GM19351 (cell line): Measurements from ENCODE around the gene RAB28.

Experiments
- ATAC-seq: cut with Tn5 transposase; IDR thresholded peaks from one replicate; pipeline ENCODE4 v1.9.1; 2021; ENCODE audit warnings: mild to moderate bottlenecking, moderate library complexity; ENCODE audit not compliant: unreplicated experiment

The RAB28 gene

DNA sequence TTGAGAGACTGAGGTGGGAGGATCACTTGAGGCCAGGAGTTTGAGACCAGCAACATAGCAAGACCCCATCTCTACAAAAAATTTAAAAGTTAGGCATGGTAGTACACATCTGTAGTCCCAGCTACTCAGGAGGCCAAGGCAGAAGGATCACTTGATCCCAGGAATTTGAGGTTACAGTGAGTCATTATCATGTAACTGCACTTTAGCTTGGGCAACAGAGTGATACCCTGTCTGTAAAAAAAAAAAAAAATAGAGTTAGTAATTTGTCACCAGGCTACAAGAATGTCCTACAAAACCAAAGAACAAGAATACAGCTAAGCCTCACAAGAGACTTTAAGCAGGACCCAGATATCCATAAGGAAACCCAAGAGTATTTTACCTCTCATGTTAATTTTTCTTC is 27.0 kb upstream of the RAB28 start:
- no peak for ATAC-seq

- no peak for ATAC-seq
These were observed 25.3 kb upstream of the RAB28 start for GRCh38 chr4:13509442-13509841.

GRCh38 chr4:13504374-13504773 is 20.2 kb upstream of the RAB28 start:
- ATAC-seq = no peak

GRCh38 chr4:13498469-13498868 is 14.3 kb upstream of the RAB28 start:
- no peak for ATAC-seq

GRCh38 chr4:13496605-13497004 is 12.5 kb upstream of the RAB28 start:
- no peak for ATAC-seq

GRCh38 chr4:13495753-13496152 is 11.6 kb upstream of the RAB28 start:
- ATAC-seq = no peak

- ATAC-seq = no peak
These were observed 9.7 kb upstream of the RAB28 start for GRCh38 chr4:13493793-13494192.

GRCh38 chr4:13492747-13493146 is 8.6 kb upstream of the RAB28 start:
- no peak for ATAC-seq

DNA sequence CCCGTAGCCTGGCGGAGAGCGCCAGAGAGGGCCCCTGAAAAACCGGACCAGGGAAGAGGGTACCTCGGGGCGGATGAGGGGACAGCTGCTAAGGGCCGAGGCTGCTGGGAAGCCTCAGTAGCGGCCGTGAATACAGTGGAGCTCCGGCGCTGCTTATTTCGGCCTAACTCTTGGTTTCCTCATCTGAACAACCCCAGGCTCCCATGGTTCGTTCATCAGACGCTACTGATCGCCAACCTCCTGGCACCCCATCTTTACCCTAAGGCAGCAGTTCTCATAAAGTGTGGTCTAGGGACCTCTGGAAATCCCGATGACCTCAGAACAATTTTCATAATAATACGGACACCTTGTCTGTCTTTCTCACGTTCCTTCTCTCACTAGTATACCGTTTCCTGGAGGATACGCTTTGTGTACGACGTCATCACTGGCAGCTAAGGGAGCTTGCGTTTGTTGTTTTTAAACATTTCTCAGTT is 645 bp upstream of the RAB28 start:
- peak; percentile 32 for ATAC-seq

DNA sequence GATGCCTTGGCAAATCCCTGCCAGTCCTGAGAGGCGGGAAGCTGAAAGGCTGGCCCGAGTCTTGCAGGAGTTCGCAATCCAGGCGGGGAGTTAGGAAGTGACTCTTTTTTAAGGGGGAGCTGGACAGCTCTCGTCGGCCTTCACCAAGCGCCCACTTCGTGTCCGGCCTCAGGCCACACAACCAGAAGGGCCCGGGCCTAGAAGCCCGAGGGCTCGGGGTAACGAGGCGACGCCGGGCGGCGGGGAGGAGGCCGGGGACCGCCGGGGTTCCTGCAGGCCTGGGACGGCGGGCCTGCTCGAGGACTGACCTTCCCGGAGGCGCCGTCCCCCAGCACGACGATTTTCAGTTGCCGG is 395 bp downstream of the RAB28 start:
- peak; percentile 23 for ATAC-seq

DNA sequence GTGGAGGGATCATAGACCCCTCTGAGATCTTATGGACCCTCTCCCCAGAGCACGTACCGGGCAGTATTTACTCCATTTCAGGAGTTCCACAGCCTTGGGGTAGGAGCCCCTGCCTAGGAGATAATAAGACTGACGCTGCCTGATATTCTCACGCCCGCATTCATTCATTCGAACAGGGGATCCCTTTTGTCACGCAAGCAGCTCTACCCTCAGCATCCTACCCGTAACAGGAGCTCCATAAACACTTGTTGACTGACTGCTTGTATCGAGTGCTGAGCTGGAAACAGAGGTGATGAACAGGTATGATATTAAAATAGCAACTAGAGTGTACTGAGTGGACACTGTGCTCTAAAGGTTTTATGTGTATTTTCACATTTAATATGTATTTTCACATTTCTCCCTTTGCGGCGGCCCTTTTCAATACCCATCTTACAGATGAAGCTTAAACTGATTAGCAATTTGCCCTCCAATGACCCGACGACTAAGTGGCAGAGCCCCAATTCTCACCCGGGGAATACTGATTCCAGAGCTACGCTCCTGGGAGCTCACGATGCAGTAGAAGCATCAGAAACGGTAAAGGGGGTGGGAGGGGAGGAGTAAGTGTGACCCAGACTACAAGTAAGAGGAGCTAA is 888 bp downstream of the RAB28 start:
- peak; percentile 12 for ATAC-seq

DNA sequence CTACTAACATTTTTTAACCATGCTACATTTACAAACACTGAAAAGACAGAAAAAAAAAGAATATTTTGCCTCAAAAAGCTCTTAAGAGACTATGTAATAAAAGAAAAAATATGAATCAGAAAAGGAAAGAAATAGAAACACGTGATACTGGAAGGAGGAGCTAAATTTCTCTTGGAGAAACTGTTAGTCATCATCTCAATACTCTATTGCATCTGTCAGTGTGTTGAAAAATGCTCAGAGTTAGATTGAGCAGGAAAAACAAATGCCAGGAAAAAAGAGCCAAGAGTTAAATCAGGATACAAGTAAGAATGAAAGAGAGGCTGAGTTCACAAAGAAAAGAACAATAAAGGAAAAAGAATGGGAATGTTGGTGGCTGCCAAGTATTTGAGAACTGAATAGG is 2.6 kb downstream of the RAB28 start:
- ATAC-seq = no peak

DNA sequence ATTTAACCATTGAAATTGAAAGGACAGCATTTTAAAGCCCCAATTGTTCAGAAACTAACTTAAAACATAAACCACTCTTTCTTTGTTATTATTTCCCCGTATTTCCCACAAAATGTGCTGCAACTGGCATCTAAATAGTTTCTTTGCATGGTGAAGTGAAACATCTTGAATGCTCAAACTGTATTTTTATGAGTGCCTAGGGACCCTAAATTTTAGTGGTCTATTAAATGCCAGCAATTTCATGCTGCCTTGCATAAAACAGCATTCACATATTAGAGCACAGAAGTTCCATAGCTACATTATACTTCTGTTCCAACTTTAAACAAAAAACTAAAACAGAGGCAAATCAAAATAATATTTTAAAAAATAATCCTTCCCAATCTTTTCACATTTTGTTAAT is 5.4 kb downstream of the RAB28 start:
- ATAC-seq = no peak

GRCh38 chr4:13478131-13478530 is 6.0 kb downstream of the RAB28 start:
- ATAC-seq = no peak

DNA sequence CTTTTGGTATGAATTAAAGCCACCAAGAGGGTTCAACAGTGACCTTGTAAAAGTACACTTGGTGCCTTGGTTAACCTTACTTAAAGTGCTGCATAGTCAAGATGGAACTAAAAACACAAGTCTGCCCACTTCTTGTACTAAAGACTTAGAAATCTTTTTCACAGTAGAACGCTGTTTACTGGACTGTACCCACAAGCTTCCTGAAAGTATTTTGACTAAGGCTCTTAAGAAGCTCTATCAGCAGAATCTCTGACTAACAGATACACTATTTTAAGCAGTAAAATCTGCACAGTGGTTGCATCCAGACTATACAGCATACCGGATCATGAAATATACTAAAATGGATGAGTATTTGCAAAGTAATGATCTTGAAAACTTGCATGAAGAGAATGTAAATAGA is 7.2 kb downstream of the RAB28 start:
- peak; percentile 88 for ATAC-seq

DNA sequence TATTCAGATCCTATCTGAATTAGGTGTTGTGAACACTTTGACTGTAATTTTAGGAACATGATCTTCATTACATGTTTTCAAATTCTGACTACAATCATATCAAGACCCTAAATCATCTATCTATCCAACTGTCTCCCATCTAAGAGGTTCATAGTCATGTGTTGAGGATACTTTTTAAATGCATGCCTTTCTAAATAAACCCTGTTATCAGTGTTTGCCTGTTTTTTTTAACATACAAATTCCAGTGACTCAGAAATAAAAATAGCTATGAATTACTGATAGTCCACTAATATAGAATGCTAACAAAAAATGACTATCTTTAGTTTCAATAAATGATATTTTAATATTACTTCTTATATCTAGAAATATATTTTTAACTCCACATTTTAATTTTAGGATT is 8.0 kb downstream of the RAB28 start:
- ATAC-seq = no peak

DNA sequence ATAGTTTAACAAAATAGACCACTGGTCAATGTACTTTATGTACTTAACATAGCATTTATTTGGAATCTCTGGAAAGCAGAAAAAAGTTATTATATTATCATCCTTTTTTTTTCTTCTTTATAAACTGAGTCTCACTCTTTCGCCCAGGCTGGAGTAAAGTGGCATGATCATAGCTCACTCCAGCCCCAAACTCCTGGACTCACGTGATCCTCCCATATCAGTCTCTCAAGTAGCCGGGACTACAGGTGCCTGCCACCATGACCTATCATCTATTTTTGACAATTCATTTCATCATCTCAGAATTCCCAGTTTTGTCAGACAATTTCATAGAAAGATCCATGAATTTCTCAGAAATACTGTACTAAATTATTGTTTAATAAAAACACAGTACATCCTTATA is 12.7 kb downstream of the RAB28 start:
- no peak for ATAC-seq

DNA sequence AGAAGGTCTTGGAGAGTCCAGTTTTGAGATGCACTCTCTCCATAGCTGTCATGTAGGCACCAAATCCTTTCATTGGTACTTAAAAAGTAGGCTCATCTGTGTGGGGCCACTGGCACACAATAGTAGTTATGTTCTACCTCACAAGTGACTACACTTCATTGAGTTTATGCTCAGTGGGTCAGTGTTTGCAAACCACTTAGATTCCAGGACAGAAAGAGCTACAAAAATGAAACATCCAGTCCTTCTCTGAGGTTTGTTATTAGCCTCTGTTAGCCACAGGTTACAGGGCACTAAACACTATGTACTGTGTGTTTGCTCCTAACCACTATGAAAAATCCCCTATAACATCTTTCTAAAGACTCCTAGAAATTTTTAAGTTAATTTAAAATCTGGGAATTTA is 13.8 kb downstream of the RAB28 start:
- ATAC-seq = peak; percentile 59

DNA sequence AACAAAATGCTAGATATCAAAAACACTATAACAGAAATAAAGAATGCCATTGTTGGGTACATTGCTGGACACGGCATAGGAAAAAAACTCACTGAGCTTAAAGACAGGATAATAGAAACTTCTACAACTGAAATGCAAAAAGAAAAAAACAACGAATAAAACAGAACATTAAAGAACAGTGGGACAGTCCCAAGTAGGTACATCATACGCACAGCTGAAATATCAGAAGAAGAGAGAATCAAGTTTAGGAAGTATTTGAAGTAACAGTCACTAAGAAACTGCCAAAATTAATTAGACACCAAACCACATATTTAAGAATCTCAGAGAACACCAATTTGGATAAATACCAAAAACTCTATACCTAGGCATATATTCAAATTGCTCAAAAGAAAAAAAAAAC is 19.2 kb downstream of the RAB28 start:
- ATAC-seq = no peak

DNA sequence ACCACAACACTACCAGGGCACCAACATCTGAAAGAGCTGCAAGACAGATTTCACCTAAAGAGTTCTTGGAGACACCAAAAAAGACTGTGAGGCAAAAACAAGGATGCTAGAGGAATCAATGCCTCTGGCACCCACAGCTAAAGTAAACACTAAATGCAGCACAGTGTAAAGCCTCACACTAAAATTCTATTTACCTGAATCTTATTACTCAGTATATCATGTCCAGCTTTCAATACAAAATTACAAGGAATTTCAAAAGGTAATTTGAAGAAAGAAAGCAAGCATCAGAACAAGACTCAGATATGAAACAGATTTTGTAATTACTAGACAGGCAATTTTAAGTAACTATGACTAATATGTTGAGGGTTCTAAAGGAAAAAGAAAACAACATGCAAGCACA is 19.6 kb downstream of the RAB28 start:
- no peak for ATAC-seq

GRCh38 chr4:13461191-13461905 is 22.8 kb downstream of the RAB28 start:
- ATAC-seq = no peak

- ATAC-seq = no peak
These were observed 28.7 kb downstream of the RAB28 start for GRCh38 chr4:13455411-13455810.

DNA sequence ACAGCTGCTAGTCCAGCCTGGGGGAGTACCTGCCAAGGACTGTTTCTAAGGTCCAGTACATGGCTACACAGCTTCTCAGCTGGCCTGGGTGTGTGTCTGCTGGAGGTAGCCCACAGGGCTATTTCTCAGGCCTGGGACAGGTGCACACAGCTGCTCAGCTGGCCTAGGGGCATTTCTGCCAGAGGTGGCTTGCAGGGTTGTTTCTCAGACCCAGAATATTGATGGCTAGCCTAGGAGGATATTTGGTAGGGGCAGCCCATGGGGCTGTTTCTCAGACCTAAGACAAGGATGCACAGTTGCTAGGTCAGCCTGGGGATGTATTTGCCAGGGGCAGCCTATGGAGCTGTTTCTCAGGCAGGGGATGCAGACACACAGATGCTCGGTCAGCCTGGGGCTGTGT is 29.4 kb downstream of the RAB28 start:
- no peak for ATAC-seq
